IPS-18a (cell line): Measurements from ENCODE around the gene ASCC2.

Experiments used
- H3K27ac ChIP-seq: one replicate; pipeline ENCODE4 v1.5.1; 2013; ENCODE audit warnings: low read length
- H3K27me3 ChIP-seq: one replicate; pipeline ENCODE4 v1.6.1; 2013; ENCODE audit warnings: mild to moderate bottlenecking, low read length; ENCODE audit not compliant: control insufficient read depth, insufficient read depth
- H3K36me3 ChIP-seq: one replicate; pipeline ENCODE4 v1.6.1; 2013; ENCODE audit warnings: low read depth, low read length; ENCODE audit not compliant: control insufficient read depth
- H3K4me1 ChIP-seq: one replicate; pipeline ENCODE4 v1.6.1; 2013; ENCODE audit warnings: low read depth, low read length; ENCODE audit not compliant: control insufficient read depth
- H3K4me3 ChIP-seq: one replicate; pipeline ENCODE4 v1.5.1; 2013; ENCODE audit warnings: low read length
- H3K9ac ChIP-seq: one replicate; pipeline ENCODE4 v1.6.1; 2013; ENCODE audit warnings: mild to moderate bottlenecking, low read length, moderate library complexity
- H3K9me3 ChIP-seq: one replicate; pipeline ENCODE4 v1.6.1; 2013; ENCODE audit warnings: low read depth, low read length; ENCODE audit not compliant: control insufficient read depth

ASCC2 gene

GRCh38 chr22:29750559-29751538 is 87.2 kb downstream of the ASCC2 start:
- Histone ChIP-seq H3K4me1 (no peaks in the 10 kb centered on the region), H3K9me3 (no peaks in the 10 kb centered on the region), H3K4me3 (no peak overlapping the region), H3K27me3 (no peaks in the 10 kb centered on the region), H3K36me3 (no peaks in the 10 kb centered on the region), H3K9ac (no peak overlapping the region), H3K27ac (no peak overlapping the region)

- Histone ChIP-seq H3K4me3 (no peak overlapping the region), H3K36me3 (no peaks in the 10 kb centered on the region), H3K9ac (no peak overlapping the region), H3K9me3 (no peaks in the 10 kb centered on the region), H3K27me3 (no peaks in the 10 kb centered on the region), H3K27ac (no peak overlapping the region), H3K4me1 (no peaks in the 10 kb centered on the region)
Measured at GRCh38 chr22:29750029-29750428, 88.0 kb downstream of the ASCC2 start.

- Histone ChIP-seq H3K36me3 (no peaks in the 10 kb centered on the region), H3K4me3 (no peak overlapping the region), H3K27ac (no peak overlapping the region), H3K4me1 (no peaks in the 10 kb centered on the region), H3K9ac (no peak overlapping the region), H3K27me3 (no peaks in the 10 kb centered on the region), H3K9me3 (no peaks in the 10 kb centered on the region)
Measured at GRCh38 chr22:29748248-29748893, 89.7 kb downstream of the ASCC2 start.

- Histone ChIP-seq H3K4me1 (no peaks in the 10 kb centered on the region), H3K36me3 (no peaks in the 10 kb centered on the region), H3K4me3 (no peak overlapping the region), H3K27ac (no peak overlapping the region), H3K9me3 (no peaks in the 10 kb centered on the region), H3K27me3 (no peaks in the 10 kb centered on the region), H3K9ac (no peak overlapping the region)
Measured at GRCh38 chr22:29747832-29748231, 90.2 kb downstream of the ASCC2 start.

- H3K36me3 ChIP-seq: no peaks in the 10 kb centered on the region
- no peak overlapping the region for H3K27ac ChIP-seq
- no peaks in the 10 kb centered on the region for H3K27me3 ChIP-seq
- H3K4me1 ChIP-seq: no peaks in the 10 kb centered on the region
- no peak overlapping the region for H3K9ac ChIP-seq
- H3K4me3 ChIP-seq: no peak overlapping the region
- H3K9me3 ChIP-seq: no peaks in the 10 kb centered on the region
Measured at GRCh38 chr22:29744902-29745301, 93.2 kb downstream of the ASCC2 start.

GRCh38 chr22:29742326-29742725 is 95.7 kb downstream of the ASCC2 start:
- Histone ChIP-seq H3K4me1 (no peaks in the 10 kb centered on the region), H3K9ac (no peak overlapping the region), H3K36me3 (no peaks in the 10 kb centered on the region), H3K27me3 (no peaks in the 10 kb centered on the region), H3K4me3 (no peak overlapping the region), H3K27ac (no peak overlapping the region), H3K9me3 (no peaks in the 10 kb centered on the region)

GRCh38 chr22:29741926-29742325 is 96.1 kb downstream of the ASCC2 start:
- no peaks in the 10 kb centered on the region for H3K36me3 ChIP-seq
- no peaks in the 10 kb centered on the region for H3K4me1 ChIP-seq
- H3K27ac ChIP-seq: no peak overlapping the region
- H3K9me3 ChIP-seq: no peaks in the 10 kb centered on the region
- H3K9ac ChIP-seq: no peak overlapping the region
- H3K4me3 ChIP-seq: no peak overlapping the region
- H3K27me3 ChIP-seq: no peaks in the 10 kb centered on the region

GRCh38 chr22:29740216-29740615 is 97.9 kb downstream of the ASCC2 start:
- H3K9me3 ChIP-seq: no peaks in the 10 kb centered on the region
- no peak overlapping the region for H3K27ac ChIP-seq
- H3K36me3 ChIP-seq: no peaks in the 10 kb centered on the region
- no peak overlapping the region for H3K4me3 ChIP-seq
- H3K4me1 ChIP-seq: peaks cover 1% of the 10 kb centered on the region
- H3K9ac ChIP-seq: no peak overlapping the region
- H3K27me3 ChIP-seq: no peaks in the 10 kb centered on the region

- no peak overlapping the region for H3K4me3 ChIP-seq
- no peak overlapping the region for H3K9ac ChIP-seq
- no peak overlapping the region for H3K27ac ChIP-seq
- H3K4me1 ChIP-seq: peaks cover 9% of the 10 kb centered on the region
- no peaks in the 10 kb centered on the region for H3K9me3 ChIP-seq
- no peaks in the 10 kb centered on the region for H3K27me3 ChIP-seq
- no peaks in the 10 kb centered on the region for H3K36me3 ChIP-seq
Measured at GRCh38 chr22:29739346-29739875, 98.7 kb downstream of the ASCC2 start.
